Smooth muscle cell (in vitro differentiated cells): ENCODE measurements around the gene CTSO. TPM values are rescaled to one million over a fixed set of nuclear protein-coding genes. Genes with fewer than 3 reads are reported as not detected.

ENCODE experiments used
- DNase-seq: peaks from one replicate; lab custom pipeline; 2025; ENCODE audit not compliant: unreplicated experiment; lab: John Stamatoyannopoulos, UW
- H2AFZ ChIP-seq: fragments of 200-600 bp; sonication (generic); 2 replicates; pipeline ENCODE4 v1.6.0; 2016; ENCODE audit warnings: antibody characterized with exemption, low read depth, mild to moderate bottlenecking
- H3F3A ChIP-seq: fragments of 200-600 bp; sonication (generic); 2 replicates; pipeline ENCODE4 v1.6.0; 2017; ENCODE audit warnings: antibody characterized with exemption, low read depth
- H3K27ac ChIP-seq: fragments of 200-600 bp; sonication (generic); 2 replicates; pipeline ENCODE4 v1.5.1; 2016; ENCODE audit warnings: low read depth, mild to moderate bottlenecking
- H3K27me3 ChIP-seq: fragments of 200-600 bp; sonication (generic); 2 replicates; pipeline ENCODE4 v1.6.1; 2016; ENCODE audit warnings: low read depth, mild to moderate bottlenecking
- H3K36me3 ChIP-seq: fragments of 200-600 bp; sonication (generic); 2 replicates; pipeline ENCODE4 v1.5.1; 2016; ENCODE audit warnings: low read depth
- H3K4me1 ChIP-seq: fragments of 200-600 bp; sonication (generic); 2 replicates; pipeline ENCODE4 v1.5.1; 2016; ENCODE audit warnings: low read depth
- H3K4me2 ChIP-seq: fragments of 200-600 bp; sonication (generic); 2 replicates; pipeline ENCODE4 v1.6.0; 2016; ENCODE audit warnings: mild to moderate bottlenecking
- H3K4me3 ChIP-seq: fragments of 200-600 bp; sonication (generic); 2 replicates; pipeline ENCODE4 v1.5.1; 2016; ENCODE audit warnings: mild to moderate bottlenecking
- H3K79me2 ChIP-seq: fragments of 200-600 bp; sonication (generic); 2 replicates; pipeline ENCODE4 v1.6.0; 2016; ENCODE audit warnings: low read depth, mild to moderate bottlenecking
- H3K9ac ChIP-seq: fragments of 200-600 bp; sonication (generic); 2 replicates; pipeline ENCODE4 v1.6.0; 2016; ENCODE audit warnings: low read depth
- H3K9me3 ChIP-seq: fragments of 200-600 bp; sonication (generic); replicated peaks from 2 replicates; pipeline ENCODE4 v1.5.1; 2016; ENCODE audit warnings: low read depth
- H4K20me1 ChIP-seq: fragments of 200-600 bp; sonication (generic); 2 replicates; pipeline ENCODE4 v1.6.0; 2016; ENCODE audit warnings: low read depth
- CTCF ChIP-seq: fragments of 200-600 bp; sonication (generic); IDR thresholded peaks from 2 replicates; pipeline ENCODE4 v1.5.1; 2017; ENCODE audit warnings: borderline replicate concordance, mild to moderate bottlenecking, antibody characterized with exemption; ENCODE audit not compliant: insufficient read depth, poor library complexity, severe bottlenecking
- WGBS: methylation state at CpG from one replicate; pipeline ENCODE4 v1.1.7; 2016; ENCODE audit warnings: low lambda C conversion rate; 5-methylcytosine and 5-hydroxymethylcytosine counted together
- polyA plus RNA-seq: library from polyadenylated mRNA; unstranded; fragments of >200 nt; fragmentation: Nextera tagmentation; extraction: Ambion mirVana; gene quantifications from 2 replicates; pipeline ENCODE4 v1.2.1, GENCODE V29; 2016
- total RNA-seq: library from RNA; depleted of rRNA; stranded (reverse); fragments of >200 nt; gene quantifications from 2 replicates; pipeline ENCODE4 v1.2.3, GENCODE V29; 2014

The CTSO gene
- total and polyA plus RNA-seq, 2 experiments from 2014 or later = 15.4 to 19.2 TPM

- no peaks in the 10 kb centered on the region for H3K4me1 ChIP-seq
- H3K79me2 ChIP-seq = no peaks in the 10 kb centered on the region
- H3K4me2 ChIP-seq = no peak overlapping the region
- TF ChIP-seq CTCF = no peak
- no peak overlapping the region for H3K4me3 ChIP-seq
- no peak overlapping the region for H3K27ac ChIP-seq
- DNase-seq = no peak
- no peaks in the 10 kb centered on the region for H3K27me3 ChIP-seq
- H4K20me1 ChIP-seq = no peaks in the 10 kb centered on the region
- H3F3A ChIP-seq = peaks cover 3% of the 10 kb centered on the region
- no peaks in the 10 kb centered on the region for H3K9me3 ChIP-seq
- no peak overlapping the region for H3K9ac ChIP-seq
- 96% methylated on average over 1 of the region's 1 CpG for WGBS
- peaks cover 7% of the 10 kb centered on the region for H3K36me3 ChIP-seq
- H2AFZ ChIP-seq = no peak overlapping the region
Observed at GRCh38 chr4:155921597-155921996, 32.1 kb downstream of the CTSO start.

- Histone ChIP-seq H3K79me2 (no peaks in the 10 kb centered on the region), H4K20me1 (no peaks in the 10 kb centered on the region), H3K27me3 (no peaks in the 10 kb centered on the region), H3K27ac (peak overlapping the region; percentile 48), H3K4me1 (peaks cover 12% of the 10 kb centered on the region), H3K9ac (no peak overlapping the region), H3K9me3 (no peaks in the 10 kb centered on the region), H2AFZ (peak overlapping the region; percentile 59), H3K36me3 (peaks cover 9% of the 10 kb centered on the region), H3K4me2 (peak overlapping the region; percentile 50), H3F3A (peaks cover 15% of the 10 kb centered on the region), H3K4me3 (no peak overlapping the region)
- no peak for DNase-seq
- WGBS = 28% methylated on average over 5 of the region's 5 CpGs
- no peak for TF ChIP-seq CTCF
Observed at GRCh38 chr4:155914782-155915181, 38.9 kb downstream of the CTSO start.

GRCh38 chr4:155911905-155912304 lies 41.8 kb downstream of the CTSO start:
- H4K20me1 ChIP-seq = no peaks in the 10 kb centered on the region
- 30% methylated on average over 1 of the region's 1 CpG for WGBS
- H3K4me3 ChIP-seq = no peak overlapping the region
- no peak overlapping the region for H2AFZ ChIP-seq
- H3K27me3 ChIP-seq = no peaks in the 10 kb centered on the region
- H3K79me2 ChIP-seq = peaks cover 3% of the 10 kb centered on the region
- peak overlapping the region; percentile 55 for H3K4me2 ChIP-seq
- H3K9ac ChIP-seq = no peak overlapping the region
- H3K9me3 ChIP-seq = no peaks in the 10 kb centered on the region
- peak overlapping the region; percentile 65 for H3K27ac ChIP-seq
- H3K36me3 ChIP-seq = peaks cover 5% of the 10 kb centered on the region
- no peak for TF ChIP-seq CTCF
- H3K4me1 ChIP-seq = peaks cover 18% of the 10 kb centered on the region
- H3F3A ChIP-seq = peaks cover 12% of the 10 kb centered on the region
- DNase-seq = no peak

- no peak overlapping the region for H3K4me3 ChIP-seq
- H3K27me3 ChIP-seq = no peaks in the 10 kb centered on the region
- H3K9me3 ChIP-seq = no peaks in the 10 kb centered on the region
- peaks cover 14% of the 10 kb centered on the region for H3K4me1 ChIP-seq
- peaks cover 12% of the 10 kb centered on the region for H3F3A ChIP-seq
- 91% methylated on average over 3 of the region's 3 CpGs for WGBS
- no peak for DNase-seq
- H2AFZ ChIP-seq = no peak overlapping the region
- TF ChIP-seq CTCF = no peak
- H3K4me2 ChIP-seq = peak overlapping the region; percentile 23
- peak overlapping the region; percentile 42 for H3K27ac ChIP-seq
- H3K36me3 ChIP-seq = no peaks in the 10 kb centered on the region
- H4K20me1 ChIP-seq = no peaks in the 10 kb centered on the region
- H3K79me2 ChIP-seq = peaks cover 19% of the 10 kb centered on the region
- no peak overlapping the region for H3K9ac ChIP-seq
Observed at GRCh38 chr4:155909615-155910226, 43.9 kb downstream of the CTSO start.
